Fibroblast of lung (primary cell): Measurements from ENCODE around the gene ZC3H12D.

ENCODE experiments used
- CTCF ChIP-seq, 2 donors: IDR thresholded peaks in 1 of 2; conservative IDR thresholded peaks in 1 of 2; 1 replicate in 1 of 2; 2 replicates in 1 of 2; pipeline ENCODE4 v1.5.1; 2011 to 2012; ENCODE audit warnings: low read length in 2 of 2, control low read depth in 1 of 2, inconsistent platforms in 1 of 2, low read depth in 1 of 2, mild to moderate bottlenecking in 1 of 2
- EZH2 ChIP-seq: IDR thresholded peaks from 2 replicates; pipeline ENCODE4 v1.5.1; 2012; ENCODE audit warnings: low read length, control low read depth, mild to moderate bottlenecking; ENCODE audit errors: missing control alignments

- TF ChIP-seq CTCF (conservative IDR thresholded peaks at IDR 0.05 in 1 of 2, IDR thresholded peaks at IDR 0.05 in 1 of 2; ENCODE audit: low read depth in 1 of 2, low read length in 2 of 2) (no peak), EZH2 (no peak)
Observed at GRCh38 chr6:149452037-149452939, 32.5 kb downstream of the ZC3H12D start.
